ENCODE data around the gene CASP2.

CASP2 gene

GRCh38 chr7:143329471-143330170 is 41.5 kb downstream of the CASP2 start:
- no peaks in the 10 kb centered on the region for H3K4me1 ChIP-seq (ENCODE audit: control insufficient read depth in 1 of 2, insufficient read depth in 1 of 2, low read depth in 1 of 2, low read length in 1 of 2)

GRCh38 chr7:143331179-143331801 is 43.1 kb downstream of the CASP2 start:
- no peaks in the 10 kb centered on the region for H3K36me3 ChIP-seq
- H3K27ac ChIP-seq: no peak overlapping the region
- no peaks in the 10 kb centered on the region for H3K27me3 ChIP-seq
- H3K4me1 ChIP-seq (ENCODE audit: control insufficient read depth in 1 of 2, insufficient read depth in 1 of 2, low read depth in 1 of 2, low read length in 1 of 2): no peaks in the 10 kb centered on the region
- no peak overlapping the region for H3K4me3 ChIP-seq (ENCODE audit: low read depth in 1 of 2, low read length in 1 of 2)
- H3K9me3 ChIP-seq: no peaks in the 10 kb centered on the region
- TF ChIP-seq CTCF (IDR thresholded peaks at IDR 0.05): no peak

More at GRCh38 chr7:143329471-143330170, 41.5 kb downstream of the CASP2 start:
- Histone ChIP-seq H3K27me3 (no peaks in the 10 kb centered on the region), H3K36me3 (no peaks in the 10 kb centered on the region), H3K9me3 (no peaks in the 10 kb centered on the region), H3K4me3 (ENCODE audit: low read depth in 1 of 2, low read length in 1 of 2) (no peak overlapping the region), H3K27ac (no peak overlapping the region)
- no peak for TF ChIP-seq CTCF (IDR thresholded peaks at IDR 0.05)

- no peak for TF ChIP-seq CTCF (IDR thresholded peaks at IDR 0.05)
- Histone ChIP-seq H3K4me1 (ENCODE audit: control insufficient read depth in 1 of 2, insufficient read depth in 1 of 2, low read depth in 1 of 2, low read length in 1 of 2) (no peaks in the 10 kb centered on the region), H3K27me3 (no peaks in the 10 kb centered on the region), H3K36me3 (no peaks in the 10 kb centered on the region), H3K4me3 (ENCODE audit: low read depth in 1 of 2, low read length in 1 of 2) (no peak overlapping the region), H3K27ac (no peak overlapping the region), H3K9me3 (no peaks in the 10 kb centered on the region)
Observed at GRCh38 chr7:143334244-143334643, 46.1 kb downstream of the CASP2 start.

GRCh38 chr7:143337216-143337615 is 49.1 kb downstream of the CASP2 start:
- no peaks in the 10 kb centered on the region for H3K36me3 ChIP-seq
- H3K27ac ChIP-seq: no peak overlapping the region
- no peaks in the 10 kb centered on the region for H3K9me3 ChIP-seq
- H3K4me1 ChIP-seq (ENCODE audit: control insufficient read depth in 1 of 2, insufficient read depth in 1 of 2, low read depth in 1 of 2, low read length in 1 of 2): no peaks in the 10 kb centered on the region
- H3K4me3 ChIP-seq (ENCODE audit: low read depth in 1 of 2, low read length in 1 of 2): no peak overlapping the region
- TF ChIP-seq CTCF (IDR thresholded peaks at IDR 0.05): no peak
- no peaks in the 10 kb centered on the region for H3K27me3 ChIP-seq

- H3K4me3 ChIP-seq (ENCODE audit: low read depth in 1 of 2, low read length in 1 of 2): no peak overlapping the region
- TF ChIP-seq CTCF (IDR thresholded peaks at IDR 0.05): no peak
- peaks cover 9 to 12% of the 10 kb centered on the region in 2 experiments for H3K4me1 ChIP-seq (ENCODE audit: control insufficient read depth in 1 of 2, insufficient read depth in 1 of 2, low read depth in 1 of 2, low read length in 1 of 2)
- H3K9me3 ChIP-seq: no peaks in the 10 kb centered on the region
- H3K27ac ChIP-seq: no peak overlapping the region
- H3K27me3 ChIP-seq: peaks cover 3% of the 10 kb centered on the region
- H3K36me3 ChIP-seq: no peaks in the 10 kb centered on the region
Observed at GRCh38 chr7:143341842-143342241, 53.7 kb downstream of the CASP2 start.

All from neutrophil (primary cell).